ENCODE data around the gene UBL5. TPM values are rescaled to one million over a fixed set of nuclear protein-coding genes. Genes with fewer than 3 reads are reported as not detected.

Gene UBL5
- polyA plus RNA-seq, 1 of the 3 experiments (the other 2 are of a cell fraction): 2,602 TPM

DNA sequence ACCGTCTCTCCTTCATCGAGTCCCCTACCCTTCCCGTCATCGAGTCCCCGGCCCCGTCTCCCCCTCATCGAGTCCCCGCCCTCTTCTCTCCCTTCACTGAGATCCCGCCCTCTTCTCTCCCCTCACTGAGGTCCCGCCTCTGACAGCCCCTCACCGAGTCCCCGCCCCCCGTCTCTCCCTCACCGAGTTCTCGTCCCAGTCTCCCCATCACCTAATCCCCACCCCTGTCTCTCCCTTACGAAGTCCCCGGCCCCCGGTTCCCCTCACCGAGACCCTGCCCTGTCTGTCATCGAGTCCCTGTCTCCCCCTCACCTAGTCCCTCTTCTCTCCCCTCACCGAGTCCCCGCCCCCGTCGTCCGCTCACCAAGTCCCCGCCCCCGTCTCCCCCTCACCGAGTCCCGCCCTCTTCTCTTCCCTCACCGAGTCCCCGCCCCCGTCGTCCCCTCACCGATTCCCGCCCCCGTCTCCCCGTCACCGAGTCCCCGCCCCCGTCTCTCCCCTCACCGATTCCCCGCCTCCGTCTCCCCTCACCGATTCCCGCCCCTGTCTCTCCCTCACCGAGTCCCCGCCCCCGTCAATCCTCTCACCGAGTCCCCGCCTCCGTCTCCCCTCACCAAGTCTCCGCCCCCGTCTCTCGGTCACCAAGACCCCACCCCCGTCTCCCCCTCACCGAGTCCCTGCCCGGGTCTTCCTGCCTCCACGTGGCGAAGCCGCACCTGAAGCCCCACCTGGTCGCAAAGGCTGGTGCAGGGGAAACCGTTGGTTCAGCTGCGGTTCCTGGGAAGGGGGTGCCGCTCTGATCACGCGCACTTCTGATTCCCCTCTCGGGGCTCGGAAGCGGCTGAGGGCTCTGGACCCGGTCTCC is 35.3 kb upstream of the UBL5 start:
- CTCF ChIA-PET: interaction anchor here (1.2 to 2.0 kb wide), 3 partner anchors 10 to 587 kb away, joined by 4 to 20 read pairs (median 5); no protein-coding TSS in a partner anchor
- Histone ChIP-seq H4K20me1 (ENCODE audit: insufficient read depth) (no peaks in the 10 kb centered on the region), H3K9me2 (no peaks in the 10 kb centered on the region), H3K9ac (peak overlapping the region; percentile 68; the same call in 1 of the 2 replicates), H3K4me3 (ENCODE audit: low read depth in 2 of 2, low read length in 1 of 2) (peak overlapping the region; percentile 62 to 94), H3K27me3 (ENCODE audit: insufficient read depth) (no peaks in the 10 kb centered on the region), H3K27ac (ENCODE audit: low read depth in 2 of 2, low read length in 1 of 2) (peak overlapping the region; percentile 72 to 80), H3F3A (replicated peaks; ENCODE audit: insufficient read depth) (no peaks in the 10 kb centered on the region), H3K79me2 (ENCODE audit: insufficient read depth) (no peaks in the 10 kb centered on the region), H3K4me2 (peak overlapping the region; percentile 81), H3K9me3 (no peaks in the 10 kb centered on the region), H3K36me3 (replicated peaks in 1 of 2; ENCODE audit: control insufficient read depth in 1 of 2, insufficient read depth in 2 of 2, low read length in 1 of 2) (no peaks in the 10 kb centered on the region), H3K4me1 (ENCODE audit: control insufficient read depth in 1 of 2, insufficient read depth in 2 of 2, low read depth in 1 of 2, low read length in 1 of 2) (peaks cover 3 to 4% of the 10 kb centered on the region in 2 experiments; a peak in 1 of 4 replicates), H2AFZ (ENCODE audit: low read depth) (peak overlapping the region; percentile 100; the same call in 1 of the 2 replicates)
- TF ChIP-seq MXI1 (IDR thresholded peaks at IDR 0.05; ENCODE audit: low read depth, low read length): peak; percentile 96
- no peak for TF ChIP-seq USF1 (IDR thresholded peaks at IDR 0.05; ENCODE audit: borderline replicate concordance, low read depth)
- TF ChIP-seq MAX (IDR thresholded peaks at IDR 0.05; ENCODE audit: low read depth): peak; percentile 81
- TF ChIP-seq PBX3 (IDR thresholded peaks at IDR 0.05): peak; percentile 45; the same call in 1 of the 2 replicates
- no peak for TF ChIP-seq IRF3 (IDR thresholded peaks at IDR 0.05; ENCODE audit: low read depth, low read length)
- peak; percentile 22; the same call in 1 of the 2 replicates for TF ChIP-seq SIN3A (IDR thresholded peaks at IDR 0.05; ENCODE audit: borderline replicate concordance, low read depth, low read length)
- POLR2A ChIA-PET: interaction anchor here (1.2 kb wide), 1 partner anchor 170 kb away, joined by 5 read pairs; no protein-coding TSS in a partner anchor
- 4% methylated on average over 56 of the region's 70 CpGs for WGBS (ENCODE audit: low lambda C conversion rate)
- peak; percentile 92 for DNase-seq

DNA sequence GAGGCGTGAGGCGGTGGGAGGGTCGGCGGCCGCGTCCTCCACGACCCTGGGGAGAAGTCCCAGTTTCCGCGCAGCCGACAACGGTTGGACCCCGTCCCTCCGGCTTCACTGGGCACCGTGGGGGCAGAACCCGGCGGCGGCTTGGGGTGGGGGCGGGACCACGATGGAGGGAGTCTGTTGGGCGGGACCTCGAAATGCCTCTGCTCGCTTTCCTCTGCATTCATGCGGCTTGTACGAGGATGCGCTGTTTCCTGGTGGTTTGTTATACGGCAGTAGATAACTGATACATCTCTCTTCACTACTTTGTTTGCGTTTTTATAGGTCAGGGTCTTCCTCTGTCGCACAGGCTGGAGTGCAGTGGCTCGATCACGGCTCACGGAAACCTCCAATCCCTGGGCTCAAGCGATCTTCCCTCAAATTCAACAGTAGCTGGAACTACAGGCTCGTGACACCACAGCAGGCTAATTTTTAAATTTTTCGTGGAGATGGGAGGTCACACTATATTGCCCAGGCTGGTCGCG is 34.6 kb upstream of the UBL5 start:
- Histone ChIP-seq H3F3A (replicated peaks; ENCODE audit: insufficient read depth) (no peaks in the 10 kb centered on the region), H2AFZ (ENCODE audit: low read depth) (peak overlapping the region; percentile 100; the same call in 1 of the 2 replicates), H3K79me2 (ENCODE audit: insufficient read depth) (no peaks in the 10 kb centered on the region), H3K36me3 (replicated peaks in 1 of 2; ENCODE audit: control insufficient read depth in 1 of 2, insufficient read depth in 2 of 2, low read length in 1 of 2) (no peaks in the 10 kb centered on the region), H3K9me3 (no peaks in the 10 kb centered on the region), H3K4me1 (ENCODE audit: control insufficient read depth in 1 of 2, insufficient read depth in 2 of 2, low read depth in 1 of 2, low read length in 1 of 2) (peaks cover 3 to 4% of the 10 kb centered on the region in 2 experiments; a peak in 1 of 4 replicates), H3K9ac (peak overlapping the region; percentile 63; the same call in 1 of the 2 replicates), H3K4me2 (peak overlapping the region; percentile 81), H3K27ac (ENCODE audit: low read depth in 2 of 2, low read length in 1 of 2) (peak overlapping the region; percentile 69 to 72; a peak in 3 of 4 replicates), H3K4me3 (ENCODE audit: low read depth in 2 of 2, low read length in 1 of 2) (peak overlapping the region; percentile 62 to 94), H3K27me3 (ENCODE audit: insufficient read depth) (no peaks in the 10 kb centered on the region), H3K9me2 (no peaks in the 10 kb centered on the region), H4K20me1 (ENCODE audit: insufficient read depth) (no peaks in the 10 kb centered on the region)
- ChIA-PET POLR2A (interaction anchor here (1.2 kb wide), 1 partner anchor 171 kb away, joined by 5 read pairs; no protein-coding TSS in a partner anchor), CTCF (interaction anchor here (1.2 to 2.0 kb wide), 3 partner anchors 11 to 588 kb away, joined by 4 to 20 read pairs (median 5); no protein-coding TSS in a partner anchor)
- TF ChIP-seq, protein P1, sequence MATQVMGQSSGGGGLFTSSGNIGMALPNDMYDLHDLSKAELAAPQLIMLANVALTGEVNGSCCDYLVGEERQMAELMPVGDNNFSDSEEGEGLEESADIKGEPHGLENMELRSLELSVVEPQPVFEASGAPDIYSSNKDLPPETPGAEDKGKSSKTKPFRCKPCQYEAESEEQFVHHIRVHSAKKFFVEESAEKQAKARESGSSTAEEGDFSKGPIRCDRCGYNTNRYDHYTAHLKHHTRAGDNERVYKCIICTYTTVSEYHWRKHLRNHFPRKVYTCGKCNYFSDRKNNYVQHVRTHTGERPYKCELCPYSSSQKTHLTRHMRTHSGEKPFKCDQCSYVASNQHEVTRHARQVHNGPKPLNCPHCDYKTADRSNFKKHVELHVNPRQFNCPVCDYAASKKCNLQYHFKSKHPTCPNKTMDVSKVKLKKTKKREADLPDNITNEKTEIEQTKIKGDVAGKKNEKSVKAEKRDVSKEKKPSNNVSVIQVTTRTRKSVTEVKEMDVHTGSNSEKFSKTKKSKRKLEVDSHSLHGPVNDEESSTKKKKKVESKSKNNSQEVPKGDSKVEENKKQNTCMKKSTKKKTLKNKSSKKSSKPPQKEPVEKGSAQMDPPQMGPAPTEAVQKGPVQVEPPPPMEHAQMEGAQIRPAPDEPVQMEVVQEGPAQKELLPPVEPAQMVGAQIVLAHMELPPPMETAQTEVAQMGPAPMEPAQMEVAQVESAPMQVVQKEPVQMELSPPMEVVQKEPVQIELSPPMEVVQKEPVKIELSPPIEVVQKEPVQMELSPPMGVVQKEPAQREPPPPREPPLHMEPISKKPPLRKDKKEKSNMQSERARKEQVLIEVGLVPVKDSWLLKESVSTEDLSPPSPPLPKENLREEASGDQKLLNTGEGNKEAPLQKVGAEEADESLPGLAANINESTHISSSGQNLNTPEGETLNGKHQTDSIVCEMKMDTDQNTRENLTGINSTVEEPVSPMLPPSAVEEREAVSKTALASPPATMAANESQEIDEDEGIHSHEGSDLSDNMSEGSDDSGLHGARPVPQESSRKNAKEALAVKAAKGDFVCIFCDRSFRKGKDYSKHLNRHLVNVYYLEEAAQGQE (IDR thresholded peaks at IDR 0.05; ENCODE audit: low read depth, low read length): no peak
- TF ChIP-seq SIN3A (IDR thresholded peaks at IDR 0.05; ENCODE audit: borderline replicate concordance, low read depth, low read length): no peak
- peak; percentile 3; the same call in 1 of the 2 replicates for TF ChIP-seq MAX (IDR thresholded peaks at IDR 0.05; ENCODE audit: low read depth)
- TF ChIP-seq RXRA (IDR thresholded peaks at IDR 0.05; ENCODE audit: borderline replicate concordance, low read depth): no peak
- TF ChIP-seq TCF12 (IDR thresholded peaks at IDR 0.05): no peak
- WGBS (ENCODE audit: low lambda C conversion rate): 56% methylated on average over 16 of the region's 36 CpGs
- no peak for DNase-seq
